Measurements from ENCODE around the gene SDK2.

Gene SDK2

DNA sequence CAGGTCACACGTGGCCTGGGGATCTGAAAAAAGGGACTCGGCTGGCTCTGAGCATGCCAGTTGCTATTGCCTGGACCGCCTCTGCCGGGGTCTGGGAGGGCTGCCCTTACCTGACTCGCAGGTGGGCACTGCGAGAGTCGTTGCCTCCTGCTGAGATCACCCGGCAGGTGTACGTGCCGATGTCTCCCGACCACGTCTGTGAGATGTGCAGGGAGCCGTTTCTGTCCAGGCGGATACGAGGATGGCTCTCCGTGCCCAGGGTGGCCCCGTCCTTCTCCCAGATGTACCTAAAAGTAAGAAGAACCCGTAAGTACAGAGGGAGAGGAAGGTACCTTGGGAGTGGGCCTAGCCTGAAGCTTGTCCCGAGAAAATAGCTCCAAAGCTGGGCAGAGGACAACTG is 220.4 kb downstream of the SDK2 start:
- FAIRE-seq = no peak

DNA sequence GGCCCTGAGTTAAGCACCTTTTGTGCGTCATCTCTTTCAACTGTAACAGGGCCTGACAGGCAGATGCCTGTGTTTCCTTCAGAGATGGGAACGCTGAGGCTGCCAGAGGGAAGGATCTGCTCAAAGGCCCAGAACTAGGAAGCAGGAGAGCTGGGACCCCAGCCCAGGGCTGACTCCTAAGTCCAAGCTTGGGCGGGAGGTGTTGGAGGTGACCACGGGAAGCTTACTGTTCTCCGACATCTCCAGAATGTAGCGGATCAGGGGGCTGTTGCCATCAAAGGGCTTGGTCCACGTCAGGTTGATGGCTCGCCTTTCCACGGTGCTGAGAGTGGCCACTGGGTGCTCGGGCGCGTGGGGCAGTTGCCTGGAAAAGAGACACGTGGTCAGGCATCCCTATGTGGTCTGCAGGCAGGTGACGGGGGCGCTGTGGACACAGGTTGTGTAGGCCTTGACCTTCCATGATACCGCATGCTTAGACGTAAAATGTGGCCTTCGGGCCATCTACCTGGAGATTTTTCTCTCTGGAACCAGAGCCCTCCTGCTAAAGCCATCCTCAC is 221.0 kb downstream of the SDK2 start:
- DNase-seq (ENCODE audit: insufficient read length, low spot score) = no peak
- FAIRE-seq = no peak
- TF ChIP-seq POLR2A (IDR thresholded peaks at IDR 0.05; ENCODE audit: low read depth, low read length) = no peak

More for the DNA sequence above, 220.4 kb downstream of the SDK2 start:
- DNase-seq (ENCODE audit: insufficient read length, low spot score) = no peak
- no peak for TF ChIP-seq POLR2A (IDR thresholded peaks at IDR 0.05; ENCODE audit: low read depth, low read length)

DNA sequence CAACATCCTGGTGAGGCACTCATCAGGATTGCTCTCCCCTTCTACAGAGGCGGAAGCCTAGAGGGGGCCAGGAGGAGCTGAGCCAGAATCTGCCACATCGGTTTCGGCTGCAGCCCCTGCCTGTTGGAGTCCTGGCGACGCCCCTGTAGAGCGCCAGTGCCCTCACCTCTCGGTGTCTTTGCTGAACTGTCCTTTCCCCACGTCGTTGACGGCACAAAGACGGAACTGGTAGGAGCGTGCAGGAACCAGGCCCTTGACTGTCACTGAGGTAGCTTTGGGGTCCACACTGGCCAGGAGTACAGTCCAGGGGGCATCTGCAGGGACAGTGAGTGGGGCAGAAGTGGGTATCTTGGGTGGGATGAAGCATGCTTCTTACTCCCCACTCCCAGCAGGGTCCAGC is 222.1 kb downstream of the SDK2 start:
- no peak for TF ChIP-seq POLR2A (IDR thresholded peaks at IDR 0.05; ENCODE audit: low read depth, low read length)
- DNase-seq (ENCODE audit: insufficient read length, low spot score) (no peak), FAIRE-seq (no peak)

DNA sequence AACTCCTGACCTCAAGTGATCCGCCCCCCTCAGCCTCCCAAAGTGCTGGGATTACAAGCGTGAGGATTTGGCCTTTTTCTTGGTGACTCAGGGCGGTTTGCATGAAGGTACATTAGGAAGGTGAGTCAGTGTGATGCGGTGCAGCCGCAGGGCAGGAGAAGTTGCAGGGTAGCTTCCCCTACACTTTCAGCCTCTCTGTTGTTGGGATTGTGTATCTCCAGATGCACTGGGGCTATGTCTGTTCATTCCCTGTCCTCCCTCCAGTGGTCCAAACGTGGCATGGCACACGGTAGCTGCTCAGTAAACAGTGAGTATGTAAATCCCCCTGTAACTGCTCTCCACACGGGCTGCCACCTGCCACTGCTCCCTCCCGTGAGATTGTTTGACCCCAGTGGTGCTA is 223.3 kb downstream of the SDK2 start:
- no peak for TF ChIP-seq POLR2A (IDR thresholded peaks at IDR 0.05; ENCODE audit: low read depth, low read length)
- peak; percentile 77 for DNase-seq (ENCODE audit: insufficient read length, low spot score)
- FAIRE-seq = peak; percentile 20

DNA sequence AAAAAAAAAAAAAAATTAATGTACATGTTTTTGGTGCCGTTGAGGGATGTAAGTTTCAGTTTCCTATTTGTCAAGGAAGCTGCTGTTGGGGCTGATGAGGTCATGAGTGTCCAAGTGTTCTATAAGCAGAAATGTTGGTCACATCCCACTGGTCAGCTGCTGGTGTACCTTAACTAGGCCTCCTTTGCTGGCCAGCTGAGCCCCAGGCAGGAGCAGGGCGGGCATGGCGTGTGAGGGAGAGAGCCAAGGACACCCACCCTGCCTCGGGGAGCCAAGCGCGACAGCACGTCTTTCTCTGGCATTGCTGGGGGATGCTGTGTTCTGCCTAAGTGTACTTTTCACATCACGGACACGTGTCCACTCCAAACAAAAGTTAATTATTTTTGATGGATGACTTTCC is 224.4 kb downstream of the SDK2 start:
- TF ChIP-seq POLR2A (IDR thresholded peaks at IDR 0.05; ENCODE audit: low read depth, low read length) = no peak
- DNase-seq (ENCODE audit: insufficient read length, low spot score) (no peak), FAIRE-seq (no peak)

DNA sequence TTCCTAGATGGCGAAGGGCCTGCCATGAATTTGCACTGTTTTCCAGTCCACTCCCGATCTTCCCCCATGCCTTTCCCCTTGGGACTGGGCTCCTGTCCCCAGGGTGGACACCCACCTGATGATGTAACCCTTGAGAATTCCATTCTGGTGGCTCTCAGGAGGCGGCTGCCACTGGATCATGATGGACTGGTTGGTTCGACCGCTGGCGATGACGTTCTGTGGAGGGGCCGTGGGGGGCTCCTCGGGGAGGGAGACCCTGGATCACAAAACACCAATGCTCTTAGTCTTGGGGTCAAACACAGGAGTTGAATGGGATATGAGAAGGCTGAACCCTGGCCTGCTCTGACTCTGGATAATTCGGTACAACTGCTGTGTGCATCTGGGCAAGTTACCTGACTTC is 225.2 kb downstream of the SDK2 start:
- no peak for TF ChIP-seq POLR2A (IDR thresholded peaks at IDR 0.05; ENCODE audit: low read depth, low read length)
- FAIRE-seq = no peak
- DNase-seq (ENCODE audit: insufficient read length, low spot score) = no peak

DNA sequence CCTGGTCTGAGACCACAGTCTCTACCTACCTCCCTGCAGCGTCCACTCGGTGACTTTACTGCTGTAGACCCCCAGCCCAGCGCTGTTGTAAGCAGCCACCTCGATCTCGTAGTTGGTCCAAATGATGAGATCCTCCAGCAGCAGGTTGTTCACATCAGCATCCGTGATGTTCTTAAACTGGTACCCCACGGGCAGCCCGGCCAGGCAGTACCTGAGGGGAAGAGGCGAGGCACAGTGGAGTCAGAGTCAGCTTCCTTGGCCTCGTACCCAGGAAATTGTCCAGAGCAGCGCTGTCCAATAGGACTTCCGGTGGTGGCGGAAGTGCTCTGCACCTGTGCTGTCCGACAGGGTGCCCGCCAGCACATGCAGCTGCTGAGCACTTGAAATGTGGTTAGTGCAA is 228.5 kb downstream of the SDK2 start:
- no peak for TF ChIP-seq POLR2A (IDR thresholded peaks at IDR 0.05; ENCODE audit: low read depth, low read length)
- FAIRE-seq (no peak), DNase-seq (ENCODE audit: insufficient read length, low spot score) (no peak)

DNA sequence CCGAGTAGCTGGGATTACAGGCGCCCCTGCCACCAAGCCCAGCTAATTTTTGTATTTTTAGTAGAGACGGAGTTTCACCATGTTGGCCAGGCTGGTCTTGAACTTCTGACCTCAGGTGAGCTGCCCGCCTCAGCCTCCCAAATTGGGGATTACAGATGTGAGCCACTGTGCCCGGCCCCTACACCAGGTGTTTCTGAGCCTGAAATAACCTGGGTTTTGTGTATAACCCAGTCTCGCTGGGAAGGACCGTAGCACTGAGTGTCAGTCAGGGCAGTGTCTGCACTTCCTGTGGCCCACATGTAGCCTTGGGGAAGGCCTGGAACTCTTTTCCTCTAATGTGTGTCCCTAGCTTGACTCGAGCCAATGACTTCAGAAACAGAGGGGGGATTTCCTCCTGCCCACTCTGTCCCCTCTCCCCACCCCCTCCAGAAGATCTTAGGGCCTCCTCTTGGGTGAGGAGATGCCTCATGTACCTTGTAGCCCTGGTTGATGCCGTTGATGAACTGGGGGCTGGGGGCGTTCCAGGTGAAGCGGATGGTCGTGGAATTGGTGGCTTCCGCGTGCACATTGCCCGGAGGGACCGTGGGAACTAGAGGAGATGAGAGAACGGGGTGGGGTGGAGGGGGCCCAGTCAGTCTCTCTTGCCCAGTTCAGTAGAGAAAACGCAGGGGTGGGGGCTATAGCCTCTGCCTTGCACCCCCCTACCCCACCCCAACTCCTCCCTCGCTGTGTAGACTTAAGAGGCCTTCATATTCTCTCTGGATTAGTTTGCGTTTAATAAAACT is 229.9 kb downstream of the SDK2 start:
- no peak for DNase-seq (ENCODE audit: insufficient read length, low spot score)
- TF ChIP-seq POLR2A (IDR thresholded peaks at IDR 0.05; ENCODE audit: low read depth, low read length) = no peak
- FAIRE-seq = no peak

DNA sequence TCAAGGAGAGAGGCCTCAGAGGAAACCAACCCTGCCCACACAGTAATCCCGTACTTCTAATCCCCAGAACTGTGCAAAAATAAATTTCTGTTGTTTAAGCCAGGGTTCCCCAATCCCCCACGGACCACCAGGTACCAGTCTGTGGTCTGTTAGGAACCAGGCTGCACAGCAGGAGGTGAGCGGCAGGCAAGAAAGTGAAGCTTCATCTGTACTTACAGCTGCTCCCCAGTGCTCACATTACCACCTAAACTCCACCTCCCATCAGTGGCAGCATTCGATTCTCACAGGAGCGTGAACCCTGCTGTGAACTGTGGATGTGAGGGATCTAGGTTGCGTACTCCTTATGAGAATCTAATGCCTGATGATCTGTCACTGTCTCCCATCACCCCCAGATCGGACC is 231.3 kb downstream of the SDK2 start:
- TF ChIP-seq POLR2A (IDR thresholded peaks at IDR 0.05; ENCODE audit: low read depth, low read length) = no peak
- FAIRE-seq (no peak), DNase-seq (ENCODE audit: insufficient read length, low spot score) (no peak)

DNA sequence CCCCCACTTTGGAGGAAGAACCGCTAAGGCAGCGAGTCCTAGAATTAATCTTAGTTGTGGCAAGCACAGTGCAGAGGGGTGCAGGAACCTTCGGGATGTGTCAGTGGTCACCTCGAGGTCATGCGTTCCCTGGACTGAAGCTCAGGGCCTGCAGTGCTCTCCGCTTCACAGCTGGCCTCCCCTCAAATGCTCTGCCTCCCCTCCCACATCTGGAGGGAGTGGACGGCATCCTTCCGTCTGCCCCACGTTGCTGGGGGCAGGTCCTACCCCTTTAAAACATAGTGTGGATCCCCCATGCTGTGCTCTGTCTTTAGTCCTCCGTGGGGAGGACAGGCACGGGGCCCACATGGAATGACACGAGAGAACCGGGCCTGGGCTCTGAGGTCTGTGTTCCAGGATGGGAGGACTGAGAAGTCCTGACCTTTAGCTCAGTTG is 232.9 kb downstream of the SDK2 start:
- no peak for FAIRE-seq
- no peak for TF ChIP-seq POLR2A (IDR thresholded peaks at IDR 0.05; ENCODE audit: low read depth, low read length)
- no peak for DNase-seq (ENCODE audit: insufficient read length, low spot score)

DNA sequence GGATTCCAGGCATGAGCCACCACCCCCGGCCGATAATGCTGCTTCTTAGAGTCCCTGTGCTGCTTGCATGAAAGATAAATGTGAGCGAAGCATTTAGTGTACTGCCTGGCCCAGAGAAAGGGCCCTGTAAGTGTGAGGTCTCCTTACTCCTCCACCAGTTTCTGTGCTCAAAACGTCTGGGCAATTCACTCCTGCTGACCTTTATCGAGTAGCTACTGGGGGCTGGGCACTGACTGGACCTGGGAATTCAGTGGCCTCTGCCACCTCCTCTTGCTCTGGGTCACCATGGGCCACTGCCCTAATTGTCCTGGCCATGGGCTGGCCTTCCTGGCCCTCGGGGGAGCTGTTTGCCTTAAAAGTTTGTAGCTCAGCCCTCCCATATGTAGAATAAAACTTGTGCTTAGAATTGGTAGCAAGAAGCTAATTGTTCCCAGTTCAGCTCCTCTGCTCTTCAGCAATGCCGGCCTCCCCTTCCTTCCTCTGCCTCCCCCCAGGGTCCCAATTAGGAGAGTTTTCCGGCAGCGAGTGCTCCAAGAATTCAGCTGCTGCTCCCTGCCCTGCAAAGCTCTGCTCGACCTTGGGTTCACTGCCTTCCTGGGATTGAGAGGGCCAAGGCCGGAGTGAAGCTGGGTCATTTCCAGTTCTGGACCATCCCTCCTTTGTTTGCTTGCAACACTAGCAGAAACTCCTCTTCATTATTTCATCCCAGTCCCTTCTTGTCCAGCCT is 233.5 kb downstream of the SDK2 start:
- FAIRE-seq (no peak), DNase-seq (ENCODE audit: insufficient read length, low spot score) (no peak)
- no peak for TF ChIP-seq POLR2A (IDR thresholded peaks at IDR 0.05; ENCODE audit: low read depth, low read length)

DNA sequence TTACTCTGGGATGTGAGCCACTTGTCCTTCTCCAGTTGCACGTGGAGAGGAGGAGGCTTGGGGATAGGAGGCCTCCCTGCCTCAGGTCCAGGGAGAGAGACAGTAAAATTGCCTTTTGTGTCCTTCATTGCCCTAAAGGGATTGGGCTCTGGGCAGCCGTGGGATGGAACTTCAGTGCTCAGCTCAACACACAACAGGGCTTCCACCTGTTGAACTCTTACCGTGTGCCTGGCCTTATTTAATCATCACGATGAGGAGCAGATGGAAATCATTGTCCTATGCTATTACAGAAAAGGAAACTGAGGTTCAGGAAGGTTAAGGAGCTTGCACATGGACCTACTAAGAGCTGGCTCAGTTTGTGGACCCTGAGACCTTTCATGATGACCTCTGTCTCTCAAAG is 240.0 kb downstream of the SDK2 start:
- TF ChIP-seq POLR2A (IDR thresholded peaks at IDR 0.05; ENCODE audit: low read depth, low read length) = no peak
- DNase-seq (ENCODE audit: insufficient read length, low spot score) (no peak), FAIRE-seq (no peak)

DNA sequence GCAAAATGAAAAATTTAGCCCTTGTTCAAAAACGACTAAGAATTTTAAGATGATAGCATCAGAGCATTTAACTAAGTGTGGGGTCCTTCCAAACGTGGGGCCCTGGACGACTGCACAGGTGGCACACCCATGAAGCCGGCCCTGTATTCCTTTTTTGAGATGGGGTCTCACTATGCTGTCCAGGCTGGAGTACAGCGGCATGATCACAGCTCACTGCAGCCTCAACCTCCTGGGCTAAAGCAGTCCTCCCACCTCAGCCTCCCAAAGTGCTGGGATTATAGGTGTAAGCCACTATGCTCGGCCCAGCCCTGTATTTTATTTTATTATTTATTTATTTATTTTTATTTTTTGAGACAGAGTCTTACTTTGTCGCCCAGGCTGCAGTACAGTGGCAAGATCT is 241.8 kb downstream of the SDK2 start:
- TF ChIP-seq POLR2A (IDR thresholded peaks at IDR 0.05; ENCODE audit: low read depth, low read length) = no peak
- no peak for DNase-seq (ENCODE audit: insufficient read length, low spot score)
- FAIRE-seq = no peak

DNA sequence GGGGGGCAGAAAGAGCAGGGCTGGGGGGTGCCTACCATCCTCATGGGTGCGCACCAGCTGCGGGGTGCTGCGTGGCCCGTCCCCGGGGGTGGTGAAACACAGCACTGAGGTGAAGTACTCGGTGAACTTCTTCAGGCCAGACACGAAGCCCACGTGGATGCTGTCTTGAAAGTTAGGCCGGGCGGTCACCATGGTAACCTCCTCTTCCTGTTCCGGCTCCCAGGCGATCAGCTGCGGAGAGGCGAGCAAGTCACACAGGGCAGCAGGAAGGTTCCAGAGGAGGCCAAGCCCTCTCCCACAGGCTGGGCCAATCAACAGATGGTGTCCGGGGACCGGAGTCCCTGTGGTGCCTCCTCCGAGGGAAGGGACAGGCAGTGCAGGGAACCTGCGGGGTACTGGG is 242.3 kb downstream of the SDK2 start:
- no peak for FAIRE-seq
- no peak for TF ChIP-seq POLR2A (IDR thresholded peaks at IDR 0.05; ENCODE audit: low read depth, low read length)
- DNase-seq (ENCODE audit: insufficient read length, low spot score) = no peak
